HG03342 (cell line): Measurements from ENCODE around the gene NT5C2.
"Not testable (repeated sequence)": the region's sequence is repeated elsewhere in the genome, so short reads cannot be mapped to it uniquely, and the experiment has no call there.

ENCODE experiments used
- ATAC-seq: cut with Tn5 transposase; IDR thresholded peaks from one replicate; pipeline ENCODE4 v1.9.1; 2021; ENCODE audit warnings: mild to moderate bottlenecking, moderate library complexity; ENCODE audit not compliant: unreplicated experiment

The NT5C2 gene

GRCh38 chr10:103095005-103095404, 98.1 kb downstream of the NT5C2 start:
- ATAC-seq = no peak

- no peak for ATAC-seq
Observed at GRCh38 chr10:103090911-103091310, 102.2 kb downstream of the NT5C2 start.

GRCh38 chr10:103089493-103089892, 103.6 kb downstream of the NT5C2 start:
- ATAC-seq = no peak

- ATAC-seq = no peak
Observed at GRCh38 chr10:103086799-103087198, 106.3 kb downstream of the NT5C2 start.

GRCh38 chr10:103086261-103086660, 106.8 kb downstream of the NT5C2 start:
- no peak for ATAC-seq

GRCh38 chr10:103083977-103084320, 109.1 kb downstream of the NT5C2 start:
- no peak for ATAC-seq

- ATAC-seq = no peak
Observed at GRCh38 chr10:103083266-103083976, 109.7 kb downstream of the NT5C2 start.

- ATAC-seq = no peak
Observed at GRCh38 chr10:103082683-103083082, 110.4 kb downstream of the NT5C2 start.

- ATAC-seq = no peak
Observed at GRCh38 chr10:103080891-103081581, 112.0 kb downstream of the NT5C2 start.

GRCh38 chr10:103079946-103080345, 113.1 kb downstream of the NT5C2 start:
- ATAC-seq = no peak

- ATAC-seq = no peak
Observed at GRCh38 chr10:103079100-103079499, 114.0 kb downstream of the NT5C2 start.

GRCh38 chr10:103078676-103079075, 114.4 kb downstream of the NT5C2 start:
- ATAC-seq = no peak

- ATAC-seq = no peak
Observed at GRCh38 chr10:103078309-103078615, 114.8 kb downstream of the NT5C2 start.

GRCh38 chr10:103077491-103078308, 115.4 kb downstream of the NT5C2 start:
- no peak for ATAC-seq

GRCh38 chr10:103077020-103077419, 116.1 kb downstream of the NT5C2 start:
- no peak for ATAC-seq

- ATAC-seq = no peak
Observed at GRCh38 chr10:103072891-103073290, 120.2 kb downstream of the NT5C2 start.

- no peak for ATAC-seq
Observed at GRCh38 chr10:103072276-103072675, 120.8 kb downstream of the NT5C2 start.

- peak; percentile 65 for ATAC-seq
Observed at GRCh38 chr10:103069453-103070331, 123.4 kb downstream of the NT5C2 start.

GRCh38 chr10:103067956-103068355, 125.1 kb downstream of the NT5C2 start:
- ATAC-seq = no peak

GRCh38 chr10:103067484-103067883, 125.6 kb downstream of the NT5C2 start:
- ATAC-seq = no peak

- ATAC-seq = not testable (repeated sequence)
Observed at GRCh38 chr10:103067099-103067477, 126.0 kb downstream of the NT5C2 start.
